Fibroblast of gingiva (primary cell): ENCODE measurements around the gene GADD45GIP1.
A peak's percentile ranks its signal among the peaks of the same experiment; 100 is the strongest.
"Not testable (repeated sequence)": the region's sequence is repeated elsewhere in the genome, so short reads cannot be mapped to it uniquely, and the experiment has no call there.

Experiments
- DNase-seq: peaks from one replicate; pipeline ENCODE4 v3.0.0-alpha.2; 2011; ENCODE audit warnings: low read depth

The GADD45GIP1 gene

GRCh38 chr19:12987781-12988180 is 30.8 kb upstream of the GADD45GIP1 start:
- no peak for DNase-seq

GRCh38 chr19:12987190-12987589 is 30.2 kb upstream of the GADD45GIP1 start:
- DNase-seq, result no peak

- DNase-seq, result no peak
These were observed 29.7 kb upstream of the GADD45GIP1 start for GRCh38 chr19:12986726-12987125.

- peak; percentile 67 for DNase-seq
These were observed 28.2 kb upstream of the GADD45GIP1 start for GRCh38 chr19:12985049-12985776.

DNA sequence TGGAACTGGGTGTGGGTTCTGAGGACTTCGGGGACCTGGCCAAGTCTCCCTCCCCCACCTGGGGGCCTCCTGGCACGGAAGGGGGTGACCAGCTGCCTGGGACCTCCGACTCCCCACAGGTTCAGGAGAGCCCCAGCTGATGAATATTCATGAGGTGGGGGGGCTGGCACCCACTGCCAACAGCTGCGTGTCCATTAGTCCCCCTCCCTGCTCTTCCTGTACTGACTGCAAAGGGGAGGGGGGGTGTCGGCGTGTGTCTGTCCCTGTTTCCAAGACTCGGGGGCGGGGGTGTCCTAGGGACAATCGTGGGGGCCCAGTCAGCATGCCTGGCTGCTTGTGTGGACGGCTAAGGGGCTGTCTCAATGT is 27.6 kb upstream of the GADD45GIP1 start:
- no peak for DNase-seq

- no peak for DNase-seq
These were observed 27.2 kb upstream of the GADD45GIP1 start for GRCh38 chr19:12984143-12984627.

DNA sequence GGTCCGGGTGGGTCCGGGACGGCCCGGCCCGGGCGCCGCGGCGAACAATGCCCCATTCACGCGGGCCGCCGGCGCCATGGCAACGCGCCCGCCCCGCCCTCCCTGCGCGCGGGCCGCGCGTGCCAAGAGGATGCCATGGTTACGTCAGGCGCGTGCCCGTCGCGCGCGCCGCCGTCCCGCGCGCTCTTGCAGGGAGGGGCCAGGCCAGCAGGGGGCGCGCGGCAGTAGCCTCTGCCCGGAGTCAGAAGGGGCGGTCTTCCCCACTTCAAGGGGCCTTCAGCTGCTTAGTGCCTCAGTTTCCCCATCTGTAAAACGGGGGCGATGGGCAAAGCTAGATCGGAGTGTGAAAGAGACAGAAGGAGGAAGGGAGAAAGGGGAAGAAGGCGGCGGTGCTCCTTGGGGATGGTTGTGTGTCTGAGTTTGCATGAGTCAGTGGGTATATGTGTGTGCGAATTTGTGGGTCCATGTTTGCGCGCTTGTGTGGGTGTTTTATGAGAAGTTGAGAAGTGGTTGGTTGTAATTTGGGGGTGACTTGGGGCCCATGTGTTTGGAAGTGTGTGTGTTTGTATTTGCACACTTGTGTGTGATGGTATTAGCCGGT is 26.6 kb upstream of the GADD45GIP1 start:
- peak; percentile 77 for DNase-seq

DNA sequence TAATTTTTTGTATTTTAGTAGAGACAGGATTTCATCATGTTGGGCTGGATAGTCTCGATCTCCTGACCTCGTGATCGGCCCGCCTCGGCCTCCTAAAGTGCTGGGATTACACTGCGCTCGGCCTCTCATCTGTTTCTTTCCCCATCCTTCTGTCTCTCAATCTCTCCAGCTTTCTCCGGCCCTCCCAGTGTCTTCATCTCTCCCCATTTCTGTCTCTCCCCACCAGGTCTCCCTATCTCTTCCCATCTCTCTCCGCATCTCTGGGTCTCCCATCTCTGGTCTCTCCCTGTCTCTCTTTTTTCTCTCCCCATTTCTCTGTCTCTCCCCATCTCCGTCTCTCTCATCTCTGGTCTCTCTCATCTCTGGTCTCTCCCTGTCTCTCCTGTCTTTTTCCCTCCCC is 26.1 kb upstream of the GADD45GIP1 start:
- no peak for DNase-seq

DNA sequence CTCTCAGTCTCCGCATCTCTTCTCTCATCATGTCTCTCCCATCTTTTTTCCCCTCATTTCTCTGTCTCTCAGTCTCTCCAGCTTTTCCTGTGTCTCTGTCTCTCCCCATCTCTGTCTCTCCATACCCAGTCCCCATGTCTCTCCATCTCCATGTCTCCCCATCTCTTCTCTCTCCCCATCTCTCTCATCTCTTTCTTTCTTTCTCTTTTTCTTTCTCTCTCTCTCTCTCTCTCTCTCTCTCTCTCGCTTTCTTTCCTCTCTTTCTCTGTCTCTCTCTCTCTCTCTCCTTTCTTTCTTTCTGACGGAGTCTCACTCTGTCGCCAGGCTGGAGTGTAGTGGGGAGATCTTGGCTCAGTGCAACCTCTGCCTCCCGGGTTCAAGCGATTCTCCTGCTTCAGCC is 25.6 kb upstream of the GADD45GIP1 start:
- DNase-seq, result no peak

- no peak for DNase-seq
These were observed 23.0 kb upstream of the GADD45GIP1 start for GRCh38 chr19:12979974-12980373.

DNA sequence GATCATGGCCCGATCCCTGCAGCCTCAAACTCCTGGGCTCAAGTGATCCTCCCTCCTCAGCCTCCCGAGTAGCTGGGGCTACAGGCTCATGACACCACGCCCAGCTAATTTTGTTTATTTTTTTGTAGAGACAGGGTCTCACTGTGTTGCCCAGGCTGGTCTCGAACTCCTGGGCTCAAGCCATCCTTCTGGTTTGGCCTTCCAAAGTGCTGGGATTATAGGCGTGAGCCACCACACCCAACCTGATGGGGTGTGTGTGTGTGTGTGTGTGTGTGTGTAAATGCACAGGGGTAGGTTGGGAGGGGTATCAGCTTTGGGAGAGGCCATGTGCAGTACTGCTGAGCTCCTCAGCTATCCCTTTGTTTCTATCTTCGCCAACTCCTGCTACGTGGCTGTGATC is 19.1 kb upstream of the GADD45GIP1 start:
- not testable (repeated sequence) for DNase-seq

DNA sequence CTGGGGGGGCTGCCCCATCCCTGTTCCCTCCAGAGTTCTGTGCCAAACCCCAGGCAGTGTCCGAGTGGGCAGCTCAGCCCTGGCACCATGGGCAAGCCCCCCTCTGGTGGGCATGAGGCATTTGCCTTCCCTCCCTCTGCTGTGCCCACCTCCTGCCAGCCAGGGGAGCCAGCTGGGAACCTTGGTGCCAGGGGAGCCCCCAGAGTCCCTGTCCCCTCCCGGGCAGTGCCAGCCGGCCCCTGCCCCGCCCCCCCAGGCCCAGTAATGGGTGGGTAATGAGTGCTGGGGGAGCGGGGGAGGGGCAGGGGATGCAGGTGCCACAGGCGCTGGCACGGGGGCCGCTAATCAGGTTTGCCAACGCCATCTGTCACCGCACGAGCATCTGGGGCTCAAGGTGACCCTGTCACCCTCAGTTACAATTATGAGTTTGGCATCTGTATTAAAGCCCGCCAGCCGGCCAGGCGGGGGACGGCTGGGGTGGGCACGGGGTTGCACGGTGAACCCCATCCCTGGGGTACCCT is 18.3 kb upstream of the GADD45GIP1 start:
- DNase-seq, result no peak

DNA sequence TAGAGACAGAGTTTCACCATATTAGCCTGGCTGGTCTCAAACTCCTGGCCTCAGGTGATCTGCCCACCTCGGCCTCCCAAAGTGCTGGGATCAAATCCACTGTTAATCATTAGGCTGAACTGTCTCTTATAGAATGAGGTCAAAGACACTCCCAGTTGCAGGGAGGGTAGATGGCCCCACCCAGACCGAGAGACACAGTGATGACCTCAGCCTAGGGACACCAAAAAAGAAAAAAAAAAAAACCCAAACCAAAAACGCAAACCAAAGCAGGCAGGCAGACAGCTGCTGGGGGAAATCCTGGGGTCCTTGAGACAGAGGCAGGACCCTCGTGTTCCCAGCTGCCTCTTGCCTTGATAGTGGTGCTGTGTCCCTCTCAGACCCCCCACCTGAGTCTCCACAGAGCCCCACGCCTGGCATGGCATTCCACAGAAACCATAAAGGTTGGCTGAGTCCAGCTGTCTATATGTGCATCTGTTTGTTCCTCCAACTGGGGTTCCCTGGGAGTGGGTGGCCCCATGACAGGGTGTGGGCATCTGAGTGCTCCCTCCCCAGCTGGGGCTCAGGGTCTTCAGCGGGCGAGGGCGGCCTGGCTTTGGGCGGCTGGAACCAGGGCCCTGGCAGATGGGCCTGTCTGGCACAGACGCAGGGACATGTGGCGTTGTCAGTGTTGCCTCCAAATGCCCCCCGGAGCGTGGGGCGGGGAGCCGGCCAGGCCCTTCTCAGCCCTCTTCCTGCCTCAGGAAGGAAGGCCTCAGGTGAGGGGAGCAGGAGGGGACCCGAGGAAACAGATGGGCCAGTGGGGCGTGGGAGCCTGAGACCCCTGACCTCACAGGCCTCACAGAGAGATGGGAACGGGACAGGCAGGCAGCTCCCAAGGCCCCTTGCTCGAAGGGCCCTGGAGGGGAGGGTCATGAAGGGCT is 17.5 kb upstream of the GADD45GIP1 start:
- DNase-seq, result no peak

DNA sequence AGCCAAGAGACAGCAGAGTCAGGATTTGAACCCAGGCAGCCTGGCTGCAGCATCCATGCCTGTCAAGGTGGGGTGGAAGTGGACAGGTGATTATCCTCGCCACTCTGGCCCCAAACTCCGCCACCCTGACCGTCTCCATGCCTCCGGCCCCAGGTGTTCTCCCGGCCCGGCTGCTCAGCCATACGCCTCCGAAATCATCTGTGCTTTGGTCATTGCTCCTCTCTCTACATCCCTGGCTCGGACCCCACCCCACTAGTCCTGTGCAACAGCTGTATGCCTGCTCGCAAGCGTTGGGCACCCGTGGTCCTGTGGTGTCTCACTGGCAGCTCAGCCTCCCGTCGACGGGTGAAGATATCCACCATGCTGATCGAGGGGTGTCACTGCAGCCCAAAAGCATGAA is 16.2 kb upstream of the GADD45GIP1 start:
- DNase-seq, result no peak

DNA sequence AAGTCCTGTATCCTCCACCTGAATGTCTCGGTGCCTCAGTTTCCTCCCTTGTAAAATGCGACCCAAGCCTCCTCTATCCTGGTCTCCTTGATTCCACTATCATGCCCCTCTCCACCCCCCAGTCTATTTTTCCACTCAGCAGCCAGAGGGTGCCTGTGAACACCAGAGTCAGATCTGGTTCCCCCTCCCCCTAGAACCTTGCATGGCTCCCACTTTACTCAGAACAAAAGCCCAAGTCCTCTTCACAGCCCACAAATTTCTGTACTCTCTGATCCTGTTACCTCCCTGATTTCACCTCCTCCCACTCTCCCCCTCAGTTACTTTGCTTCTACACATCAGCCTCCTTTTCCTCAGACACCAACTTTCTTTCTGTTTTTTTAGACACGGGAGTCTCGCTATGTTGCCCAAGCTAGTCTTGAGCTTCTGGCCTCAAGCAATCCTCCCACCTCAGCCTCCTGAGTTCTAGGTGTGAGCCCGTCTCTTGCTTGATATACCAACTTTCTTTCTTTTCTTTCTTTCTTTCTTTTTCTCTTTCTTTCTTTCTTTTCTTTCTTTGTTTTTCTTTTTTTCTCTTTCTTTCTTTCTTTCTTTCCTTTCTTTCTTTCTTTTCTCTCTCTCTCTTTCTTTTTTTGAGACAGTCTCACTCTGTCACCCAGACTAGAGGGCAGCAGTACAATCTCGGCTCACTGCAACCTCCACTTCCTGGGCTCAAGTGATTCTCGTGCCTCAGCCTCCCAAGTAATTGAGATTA is 13.2 kb upstream of the GADD45GIP1 start:
- DNase-seq, result no peak

DNA sequence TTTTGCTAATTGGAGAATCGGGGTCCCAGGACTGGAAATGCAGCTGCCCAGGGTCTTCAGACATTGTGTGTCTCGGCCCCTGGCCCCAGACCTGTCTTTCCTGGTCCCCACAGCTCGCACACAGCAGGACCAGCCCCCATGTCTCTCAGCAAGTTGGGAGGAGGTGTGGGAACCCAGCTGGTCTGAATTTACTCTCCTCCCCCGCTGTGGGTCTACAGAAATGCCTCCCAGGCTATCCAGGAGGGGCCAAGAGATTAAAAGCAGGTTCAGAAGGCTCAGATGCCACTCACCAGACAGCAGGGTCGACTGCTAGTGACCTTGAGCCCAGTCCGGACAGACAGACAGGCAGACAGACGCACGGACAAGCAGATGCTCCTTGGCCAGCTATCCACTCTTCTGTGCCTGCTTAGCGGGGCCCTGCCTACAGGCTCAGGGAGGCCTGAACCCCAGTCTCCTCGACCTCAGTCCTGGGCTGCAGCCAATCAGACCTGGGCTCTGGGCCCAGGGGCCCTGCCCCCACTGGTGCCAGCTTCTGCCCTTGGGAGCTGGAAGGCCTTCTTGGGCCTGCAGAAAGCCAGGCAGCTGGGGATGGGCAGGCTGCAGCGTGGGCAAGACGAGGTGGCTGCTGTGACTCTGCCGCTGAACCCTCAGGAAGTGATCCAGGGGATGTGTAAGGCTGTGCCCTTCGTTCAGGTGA is 12.4 kb upstream of the GADD45GIP1 start, which contains the start of gene DAND5:
Gene DAND5, plus strand, starts transcription at position 285 of the 697 bp plus-strand sequence. Its CDS starts 85 bp downstream, at position 370.
- DNase-seq, result peak; percentile 44

- DNase-seq, result no peak
These were observed 10.9 kb upstream of the GADD45GIP1 start for GRCh38 chr19:12967907-12968306.

GRCh38 chr19:12965812-12966135 is 8.8 kb upstream of the GADD45GIP1 start:
- no peak for DNase-seq

GRCh38 chr19:12965017-12965811 is 8.2 kb upstream of the GADD45GIP1 start:
- peak; percentile 48 for DNase-seq

DNA sequence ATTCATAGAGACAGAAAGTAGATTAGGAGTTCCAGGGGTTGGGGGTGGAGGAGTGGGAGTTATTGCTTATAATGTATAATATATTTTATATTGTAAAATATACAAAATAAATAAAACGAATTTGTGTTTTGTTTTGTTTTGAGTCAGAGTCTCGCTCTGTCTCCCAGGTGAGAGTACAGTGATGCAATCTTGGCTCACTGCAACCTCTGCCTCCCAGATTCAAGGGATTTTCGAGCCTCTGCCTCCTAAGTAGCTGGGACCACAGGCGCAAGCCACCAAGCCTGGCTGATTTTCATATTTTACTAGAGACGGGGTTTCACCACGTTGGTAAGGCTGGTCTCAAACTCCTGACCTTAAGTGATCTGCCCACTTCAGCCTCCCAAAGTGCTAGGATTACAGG is 2.5 kb upstream of the GADD45GIP1 start:
- DNase-seq, result no peak
